Activated T-helper 2 cell treated with anti-CD3 and anti-CD28 coated beads, Interferon-gamma antibody, Interleukin-2, Interleukin-4, amounts not matched to agents 10 μg/mL and 5 μg/mL and 100 μg/mL, durations not matched to agents 14 hours and 24 hours and 36 hours (primary cell): ENCODE data around the gene ANAPC10. TPM values are rescaled to one million over a fixed set of nuclear protein-coding genes. Genes with fewer than 3 reads are reported as not detected.
A peak's percentile ranks its signal among the peaks of the same experiment; 100 is the strongest.
"Not testable (repeated sequence)": the region's sequence is repeated elsewhere in the genome, so short reads cannot be mapped to it uniquely, and the experiment has no call there.

Experiments
- DNase-seq: peaks from one replicate; pipeline ENCODE4 v3.0.0; 2021; ENCODE audit warnings: low spot score
- H3K27ac Mint-ChIP-seq: one replicate; pipeline ENCODE4 v1.8.0; 2021; ENCODE audit warnings: mixed read lengths
- H3K27me3 Mint-ChIP-seq: one replicate; pipeline ENCODE4 v1.8.0; 2021; ENCODE audit warnings: low read depth, mixed read lengths
- H3K36me3 Mint-ChIP-seq: one replicate; pipeline ENCODE4 v1.8.0; 2021; ENCODE audit warnings: low read depth, mixed read lengths
- H3K4me1 Mint-ChIP-seq: one replicate; pipeline ENCODE4 v1.8.0; 2021; ENCODE audit warnings: low read depth, mixed read lengths
- H3K4me3 Mint-ChIP-seq: one replicate; pipeline ENCODE4 v1.8.0; 2021; ENCODE audit warnings: low read depth, mild to moderate bottlenecking, moderate library complexity, mixed read lengths
- H3K9me3 Mint-ChIP-seq: one replicate; pipeline ENCODE4 v1.8.0; 2021; ENCODE audit warnings: mixed read lengths
- intact Hi-C: fragments of 100-400 bp; cut with micrococcal nuclease; formaldehyde crosslinking; loops from one replicate; pipeline ENCODE4 v1.15.1; 2023
- total RNA-seq: library from RNA; stranded (reverse); gene quantifications from 2 replicates; pipeline ENCODE4 v1.2.3, GENCODE V29; 2022

The ANAPC10 gene
- total RNA-seq, 1 donor from 2014 or later = 28.0 TPM

DNA sequence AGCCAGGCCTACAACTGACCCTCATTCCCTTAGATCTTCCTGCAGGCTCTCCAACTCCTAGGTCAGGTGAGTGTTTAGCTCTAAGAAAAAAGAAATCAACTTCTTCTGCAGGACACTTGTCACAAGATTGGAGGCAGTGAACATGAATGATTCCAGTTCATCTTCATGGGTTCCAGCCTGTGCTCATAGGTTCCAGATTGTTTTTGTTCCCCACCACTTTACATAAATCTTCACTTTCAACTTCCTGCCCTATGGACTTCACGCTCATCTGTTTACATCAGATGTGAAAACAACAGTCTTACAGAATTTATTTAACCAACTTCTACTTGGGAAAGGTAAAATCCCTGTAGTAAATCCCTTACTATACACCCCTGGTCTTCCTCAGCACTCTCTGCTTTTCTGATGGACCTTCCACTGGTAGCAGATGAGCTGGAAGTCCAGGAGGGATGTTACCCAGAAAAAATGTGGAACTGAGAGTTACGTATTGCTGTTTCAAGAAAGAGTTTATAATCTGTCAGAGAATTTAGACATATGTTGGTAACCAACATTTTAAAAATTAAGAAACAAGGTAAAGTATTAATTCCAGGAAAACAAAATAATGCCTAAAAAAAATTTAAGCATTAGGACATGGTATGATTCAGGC is 62.4 kb downstream of the ANAPC10 start:
- intact Hi-C loops = no loop called here
- no peak for DNase-seq
- no peaks in the 10 kb centered on the region for H3K27me3 Mint-ChIP-seq
- H3K27ac Mint-ChIP-seq = no peak overlapping the region
- H3K9me3 Mint-ChIP-seq = no peaks in the 10 kb centered on the region
- H3K4me1 Mint-ChIP-seq = peaks cover 13% of the 10 kb centered on the region
- no peak overlapping the region for H3K4me3 Mint-ChIP-seq
- H3K36me3 Mint-ChIP-seq = peaks cover 47% of the 10 kb centered on the region

GRCh38 chr4:145034727-145035211 is 63.2 kb downstream of the ANAPC10 start:
- H3K27me3 Mint-ChIP-seq = no peaks in the 10 kb centered on the region
- no peaks in the 10 kb centered on the region for H3K9me3 Mint-ChIP-seq
- peaks cover 13% of the 10 kb centered on the region for H3K4me1 Mint-ChIP-seq
- no peak for DNase-seq
- no peak overlapping the region for H3K4me3 Mint-ChIP-seq
- peaks cover 53% of the 10 kb centered on the region for H3K36me3 Mint-ChIP-seq
- peak overlapping the region; percentile 52 for H3K27ac Mint-ChIP-seq
- intact Hi-C loops = no loop called here

DNA sequence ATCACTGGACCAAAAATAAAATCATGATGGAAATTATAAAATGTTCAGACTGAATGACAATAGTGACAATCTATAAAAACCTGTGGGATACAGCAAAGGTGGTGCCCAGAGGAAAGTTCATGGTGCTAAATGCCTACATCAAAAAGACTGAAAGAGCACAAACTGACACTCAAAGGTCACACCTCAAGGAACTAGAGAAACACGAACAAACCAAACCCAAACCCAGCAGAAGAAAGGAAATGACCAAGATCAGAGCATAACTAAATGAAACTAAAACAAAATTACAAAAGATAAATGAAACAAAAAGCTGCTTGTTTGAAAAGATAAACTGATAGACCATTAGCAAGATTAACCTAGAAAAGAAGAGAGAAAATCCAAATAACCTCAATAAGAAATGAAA is 78.7 kb downstream of the ANAPC10 start:
- intact Hi-C loops = loop anchor here (1.0 kb wide), 1 partner anchor 36 kb away; no protein-coding TSS in a partner anchor
- H3K27me3 Mint-ChIP-seq = no peaks in the 10 kb centered on the region
- peak overlapping the region; percentile 56 for H3K4me3 Mint-ChIP-seq
- H3K9me3 Mint-ChIP-seq = peaks cover 30% of the 10 kb centered on the region
- H3K27ac Mint-ChIP-seq = peak overlapping the region; percentile 85
- H3K36me3 Mint-ChIP-seq = peaks cover 67% of the 10 kb centered on the region
- no peak for DNase-seq
- peaks cover 27% of the 10 kb centered on the region for H3K4me1 Mint-ChIP-seq

DNA sequence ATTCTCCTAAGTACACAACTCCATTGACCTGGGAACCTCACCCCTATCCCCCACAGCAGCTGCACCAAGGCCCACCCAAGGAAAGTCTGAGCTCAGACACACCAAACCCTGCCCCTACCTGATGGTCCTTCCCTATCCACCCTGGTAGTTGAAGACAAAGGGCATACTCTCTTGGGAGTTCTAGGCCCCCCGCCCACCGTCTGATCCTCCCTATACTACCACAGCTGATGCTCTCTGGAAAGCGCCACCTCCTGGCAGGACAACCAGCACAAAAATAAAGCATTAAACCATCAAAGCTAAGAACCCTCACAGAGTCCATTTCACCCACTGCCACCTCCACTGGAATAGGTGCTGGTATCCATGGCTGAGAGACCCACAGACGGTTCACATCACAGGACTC is 83.6 kb downstream of the ANAPC10 start:
- no peak overlapping the region for H3K4me3 Mint-ChIP-seq
- no peak for DNase-seq
- peaks cover 5% of the 10 kb centered on the region for H3K9me3 Mint-ChIP-seq
- intact Hi-C loops = no loop called here
- peaks cover 25% of the 10 kb centered on the region for H3K4me1 Mint-ChIP-seq
- H3K36me3 Mint-ChIP-seq = peaks cover 45% of the 10 kb centered on the region
- no peak overlapping the region for H3K27ac Mint-ChIP-seq
- no peaks in the 10 kb centered on the region for H3K27me3 Mint-ChIP-seq

- DNase-seq = no peak
- Mint-ChIP-seq H3K9me3 (peaks cover 5% of the 10 kb centered on the region), H3K27me3 (no peaks in the 10 kb centered on the region), H3K36me3 (peaks cover 47% of the 10 kb centered on the region), H3K4me3 (no peak overlapping the region), H3K27ac (no peak overlapping the region), H3K4me1 (peaks cover 17% of the 10 kb centered on the region)
- intact Hi-C loops = no loop called here
These were observed 85.2 kb downstream of the ANAPC10 start for GRCh38 chr4:145012841-145013240.

- Mint-ChIP-seq H3K4me1 (peaks cover 19% of the 10 kb centered on the region), H3K27me3 (no peaks in the 10 kb centered on the region), H3K9me3 (peaks cover 5% of the 10 kb centered on the region), H3K36me3 (peaks cover 47% of the 10 kb centered on the region), H3K27ac (no peak overlapping the region), H3K4me3 (no peak overlapping the region)
- intact Hi-C loops = no loop called here
- no peak for DNase-seq
These were observed 86.4 kb downstream of the ANAPC10 start for GRCh38 chr4:145011636-145012035.

DNA sequence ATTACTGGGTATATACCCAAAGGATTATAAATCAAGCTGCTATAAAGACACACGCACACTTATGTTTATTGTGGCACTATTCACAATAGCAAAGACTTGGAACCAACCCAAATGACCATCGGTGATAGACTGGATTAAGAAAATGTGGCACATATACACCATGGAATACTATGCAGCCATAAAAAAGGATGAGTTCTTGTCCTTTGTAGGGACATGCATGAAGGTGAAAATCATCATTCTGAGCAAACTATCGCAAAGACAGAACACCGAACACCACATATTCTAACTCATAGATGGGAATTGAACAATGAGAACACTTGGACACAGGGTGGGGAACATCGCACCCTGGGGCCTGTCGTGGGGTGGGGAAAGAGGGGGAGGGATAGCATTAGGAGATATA is 87.7 kb downstream of the ANAPC10 start:
- Mint-ChIP-seq H3K4me1 (peaks cover 17% of the 10 kb centered on the region), H3K36me3 (peaks cover 42% of the 10 kb centered on the region)
- H3K27me3 Mint-ChIP-seq, intact Hi-C loops, H3K27ac Mint-ChIP-seq, DNase-seq, H3K9me3 Mint-ChIP-seq, H3K4me3 Mint-ChIP-seq: not testable (repeated sequence)

- intact Hi-C loops = no loop called here
- peaks cover 2% of the 10 kb centered on the region for H3K4me1 Mint-ChIP-seq
- H3K9me3 Mint-ChIP-seq = peaks cover 25% of the 10 kb centered on the region
- no peak overlapping the region for H3K27ac Mint-ChIP-seq
- no peak overlapping the region for H3K4me3 Mint-ChIP-seq
- no peaks in the 10 kb centered on the region for H3K27me3 Mint-ChIP-seq
- peaks cover 46% of the 10 kb centered on the region for H3K36me3 Mint-ChIP-seq
- DNase-seq = no peak
These were observed 94.3 kb downstream of the ANAPC10 start for GRCh38 chr4:145003675-145004074.

DNA sequence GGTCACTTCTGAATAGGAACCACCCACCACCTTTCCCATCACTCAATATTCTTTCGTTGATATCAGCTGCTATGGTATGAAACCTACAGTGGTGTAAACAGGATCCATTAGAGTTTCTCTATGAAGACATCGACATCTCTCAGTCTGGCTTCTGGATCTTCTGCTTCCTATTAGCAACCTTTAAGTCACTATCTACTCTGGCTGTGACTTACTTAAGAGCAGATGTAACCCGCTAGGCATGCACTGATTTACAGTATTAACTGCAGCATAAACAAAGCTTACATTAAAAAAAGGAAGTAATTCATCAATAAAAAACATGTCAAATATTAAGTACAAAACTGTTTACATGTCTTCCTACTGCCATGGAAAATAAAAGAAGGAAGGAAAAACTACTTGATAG is 96.4 kb downstream of the ANAPC10 start:
- Mint-ChIP-seq H3K9me3 (peaks cover 36% of the 10 kb centered on the region), H3K27ac (no peak overlapping the region), H3K4me1 (no peaks in the 10 kb centered on the region), H3K36me3 (peaks cover 44% of the 10 kb centered on the region), H3K4me3 (no peak overlapping the region), H3K27me3 (no peaks in the 10 kb centered on the region)
- no peak for DNase-seq
- intact Hi-C loops = no loop called here

- DNase-seq, H3K4me3 Mint-ChIP-seq, H3K27ac Mint-ChIP-seq, intact Hi-C loops, H3K27me3 Mint-ChIP-seq, H3K4me1 Mint-ChIP-seq: not testable (repeated sequence)
- Mint-ChIP-seq H3K36me3 (peaks cover 43% of the 10 kb centered on the region), H3K9me3 (peaks cover 37% of the 10 kb centered on the region)
These were observed 97.3 kb downstream of the ANAPC10 start for GRCh38 chr4:145000656-145001055.

DNA sequence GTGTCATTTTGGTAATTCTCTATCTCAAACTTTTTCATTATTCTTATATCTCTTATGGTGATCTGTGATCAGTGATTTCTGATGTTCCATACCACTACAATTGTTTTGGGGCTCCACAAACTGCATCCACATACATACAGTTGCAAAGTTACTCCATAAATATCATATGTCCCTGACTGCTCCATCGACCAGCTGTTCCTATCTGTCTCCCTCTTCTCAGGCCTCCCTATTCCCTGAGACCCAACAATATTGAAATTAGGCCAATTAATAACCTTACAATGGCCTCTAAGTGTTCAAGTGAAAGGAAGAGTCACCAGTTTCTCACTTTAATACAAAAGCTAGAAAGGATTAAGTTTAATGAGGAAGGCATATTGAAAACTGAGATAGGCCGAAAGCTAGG is 108.7 kb downstream of the ANAPC10 start:
- Mint-ChIP-seq H3K9me3 (no peaks in the 10 kb centered on the region), H3K36me3 (peaks cover 11% of the 10 kb centered on the region), H3K27ac (no peak overlapping the region), H3K27me3 (no peaks in the 10 kb centered on the region), H3K4me1 (peaks cover 1% of the 10 kb centered on the region), H3K4me3 (no peak overlapping the region)
- intact Hi-C loops = no loop called here
- no peak for DNase-seq

GRCh38 chr4:144985531-144985930 is 112.5 kb downstream of the ANAPC10 start:
- Mint-ChIP-seq H3K27me3 (no peaks in the 10 kb centered on the region), H3K36me3 (no peaks in the 10 kb centered on the region), H3K9me3 (peaks cover under 1% of the 10 kb centered on the region), H3K4me3 (no peak overlapping the region), H3K27ac (no peak overlapping the region), H3K4me1 (no peaks in the 10 kb centered on the region)
- no peak for DNase-seq
- intact Hi-C loops = no loop called here

GRCh38 chr4:144985014-144985413 is 113.0 kb downstream of the ANAPC10 start:
- H3K4me1 Mint-ChIP-seq = no peaks in the 10 kb centered on the region
- H3K36me3 Mint-ChIP-seq = no peaks in the 10 kb centered on the region
- H3K9me3 Mint-ChIP-seq = peaks cover 3% of the 10 kb centered on the region
- H3K27me3 Mint-ChIP-seq = no peaks in the 10 kb centered on the region
- H3K27ac Mint-ChIP-seq = no peak overlapping the region
- H3K4me3 Mint-ChIP-seq = no peak overlapping the region
- intact Hi-C loops = no loop called here
- DNase-seq = no peak
